Measurements from ENCODE around the gene SLC66A3.

SLC66A3 gene

GRCh38 chr2:11212645-11213044 lies 57.4 kb downstream of the SLC66A3 start:
- Histone ChIP-seq H3K4me3 (ENCODE audit: control insufficient read depth in 1 of 7, extremely low read depth in 1 of 7, insufficient read depth in 4 of 7, low read depth in 2 of 7, low read length in 6 of 7) (no peak overlapping the region), H3K4me1 (ENCODE audit: control extremely low read depth in 1 of 4, control insufficient read depth in 4 of 4, insufficient read depth in 4 of 4, low read length in 3 of 4) (no peaks in the 10 kb centered on the region), H3K36me3 (ENCODE audit: control insufficient read depth in 4 of 4, insufficient read depth in 4 of 4, low read length in 3 of 4) (peaks cover 18 to 35% (median 29%) of the 10 kb centered on the region in 4 experiments), H3K27me3 (replicated peaks in 2 of 5; ENCODE audit: control insufficient read depth in 4 of 5, insufficient read depth in 5 of 5, low read length in 4 of 5) (no peaks in the 10 kb centered on the region), H3K9me3 (ENCODE audit: control extremely low read depth in 1 of 5, control insufficient read depth in 4 of 5, insufficient read depth in 2 of 5, low read depth in 1 of 5, low read length in 4 of 5) (no peaks in the 10 kb centered on the region), H3K27ac (ENCODE audit: insufficient read depth in 1 of 2, low read depth in 1 of 2, low read length in 2 of 2, poor library complexity in 1 of 2, severe bottlenecking in 2 of 2) (no peak overlapping the region)
- POLR2A ChIA-PET, result no interaction called here
- CTCF ChIA-PET, result interaction anchor here (1.0 kb wide), 1 partner anchor 12 kb away, joined by 4 read pairs; no protein-coding TSS in a partner anchor
- no peak for DNase-seq

- Histone ChIP-seq H3K27me3 (replicated peaks in 2 of 5; ENCODE audit: control insufficient read depth in 4 of 5, insufficient read depth in 5 of 5, low read length in 4 of 5) (no peaks in the 10 kb centered on the region), H3K27ac (ENCODE audit: insufficient read depth in 1 of 2, low read depth in 1 of 2, low read length in 2 of 2, poor library complexity in 1 of 2, severe bottlenecking in 2 of 2) (no peak overlapping the region), H3K4me3 (ENCODE audit: control insufficient read depth in 1 of 7, extremely low read depth in 1 of 7, insufficient read depth in 4 of 7, low read depth in 2 of 7, low read length in 6 of 7) (no peak overlapping the region), H3K36me3 (ENCODE audit: control insufficient read depth in 4 of 4, insufficient read depth in 4 of 4, low read length in 3 of 4) (peaks cover 18 to 34% (median 29%) of the 10 kb centered on the region in 4 experiments), H3K4me1 (ENCODE audit: control extremely low read depth in 1 of 4, control insufficient read depth in 4 of 4, insufficient read depth in 4 of 4, low read length in 3 of 4) (no peaks in the 10 kb centered on the region), H3K9me3 (ENCODE audit: control extremely low read depth in 1 of 5, control insufficient read depth in 4 of 5, insufficient read depth in 2 of 5, low read depth in 1 of 5, low read length in 4 of 5) (no peaks in the 10 kb centered on the region)
- no peak for DNase-seq
- ChIA-PET CTCF (interaction anchor here (1.0 kb wide), 1 partner anchor 12 kb away, joined by 4 read pairs; no protein-coding TSS in a partner anchor), POLR2A (no interaction called here)
- 98% methylated on average over 4 of the region's 5 CpGs for WGBS (ENCODE audit: insufficient coverage)
Measured at GRCh38 chr2:11213090-11213638, 57.9 kb downstream of the SLC66A3 start.

GRCh38 chr2:11213975-11214374 lies 58.7 kb downstream of the SLC66A3 start:
- DNase-seq, result no peak
- no peaks in the 10 kb centered on the region for H3K27me3 ChIP-seq (replicated peaks in 2 of 5; ENCODE audit: control insufficient read depth in 4 of 5, insufficient read depth in 5 of 5, low read length in 4 of 5)
- H3K4me3 ChIP-seq (ENCODE audit: control insufficient read depth in 1 of 7, extremely low read depth in 1 of 7, insufficient read depth in 4 of 7, low read depth in 2 of 7, low read length in 6 of 7), result no peak overlapping the region
- ChIA-PET POLR2A (no interaction called here), CTCF (no interaction called here)
- no peaks in the 10 kb centered on the region for H3K4me1 ChIP-seq (ENCODE audit: control extremely low read depth in 1 of 4, control insufficient read depth in 4 of 4, insufficient read depth in 4 of 4, low read length in 3 of 4)
- peaks cover 18 to 34% (median 29%) of the 10 kb centered on the region in 4 experiments for H3K36me3 ChIP-seq (ENCODE audit: control insufficient read depth in 4 of 4, insufficient read depth in 4 of 4, low read length in 3 of 4)
- WGBS (ENCODE audit: insufficient coverage), result 100% methylated on average over 1 of the region's 1 CpG
- H3K9me3 ChIP-seq (ENCODE audit: control extremely low read depth in 1 of 5, control insufficient read depth in 4 of 5, insufficient read depth in 2 of 5, low read depth in 1 of 5, low read length in 4 of 5), result no peaks in the 10 kb centered on the region
- no peak overlapping the region for H3K27ac ChIP-seq (ENCODE audit: insufficient read depth in 1 of 2, low read depth in 1 of 2, low read length in 2 of 2, poor library complexity in 1 of 2, severe bottlenecking in 2 of 2)

GRCh38 chr2:11214770-11215169 lies 59.5 kb downstream of the SLC66A3 start:
- no peak overlapping the region for H3K4me3 ChIP-seq (ENCODE audit: control insufficient read depth in 1 of 7, extremely low read depth in 1 of 7, insufficient read depth in 4 of 7, low read depth in 2 of 7, low read length in 6 of 7)
- POLR2A ChIA-PET, result no interaction called here
- WGBS (ENCODE audit: insufficient coverage), result 100% methylated on average over 2 of the region's 4 CpGs
- no peaks in the 10 kb centered on the region for H3K9me3 ChIP-seq (ENCODE audit: control extremely low read depth in 1 of 5, control insufficient read depth in 4 of 5, insufficient read depth in 2 of 5, low read depth in 1 of 5, low read length in 4 of 5)
- H3K4me1 ChIP-seq (ENCODE audit: control extremely low read depth in 1 of 4, control insufficient read depth in 4 of 4, insufficient read depth in 4 of 4, low read length in 3 of 4), result no peaks in the 10 kb centered on the region
- no peak for DNase-seq
- CTCF ChIA-PET, result no interaction called here
- peaks cover 20 to 40% (median 28%) of the 10 kb centered on the region in 4 experiments for H3K36me3 ChIP-seq (ENCODE audit: control insufficient read depth in 4 of 4, insufficient read depth in 4 of 4, low read length in 3 of 4)
- no peak overlapping the region for H3K27ac ChIP-seq (ENCODE audit: insufficient read depth in 1 of 2, low read depth in 1 of 2, low read length in 2 of 2, poor library complexity in 1 of 2, severe bottlenecking in 2 of 2)
- H3K27me3 ChIP-seq (replicated peaks in 2 of 5; ENCODE audit: control insufficient read depth in 4 of 5, insufficient read depth in 5 of 5, low read length in 4 of 5), result no peaks in the 10 kb centered on the region

GRCh38 chr2:11215407-11215806 lies 60.1 kb downstream of the SLC66A3 start:
- Histone ChIP-seq H3K27me3 (replicated peaks in 2 of 5; ENCODE audit: control insufficient read depth in 4 of 5, insufficient read depth in 5 of 5, low read length in 4 of 5) (no peaks in the 10 kb centered on the region), H3K4me1 (ENCODE audit: control extremely low read depth in 1 of 4, control insufficient read depth in 4 of 4, insufficient read depth in 4 of 4, low read length in 3 of 4) (no peaks in the 10 kb centered on the region), H3K4me3 (ENCODE audit: control insufficient read depth in 1 of 7, extremely low read depth in 1 of 7, insufficient read depth in 4 of 7, low read depth in 2 of 7, low read length in 6 of 7) (no peak overlapping the region), H3K27ac (ENCODE audit: insufficient read depth in 1 of 2, low read depth in 1 of 2, low read length in 2 of 2, poor library complexity in 1 of 2, severe bottlenecking in 2 of 2) (no peak overlapping the region), H3K9me3 (ENCODE audit: control extremely low read depth in 1 of 5, control insufficient read depth in 4 of 5, insufficient read depth in 2 of 5, low read depth in 1 of 5, low read length in 4 of 5) (no peaks in the 10 kb centered on the region), H3K36me3 (ENCODE audit: control insufficient read depth in 4 of 4, insufficient read depth in 4 of 4, low read length in 3 of 4) (peaks cover 19 to 44% (median 30%) of the 10 kb centered on the region in 4 experiments)
- ChIA-PET POLR2A (no interaction called here), CTCF (no interaction called here)
- DNase-seq, result no peak
- WGBS (ENCODE audit: insufficient coverage), result no CpG with 5 or more reads among the region's 3 CpGs

GRCh38 chr2:11220445-11220844 lies 65.2 kb downstream of the SLC66A3 start:
- Histone ChIP-seq H3K27me3 (replicated peaks in 2 of 5; ENCODE audit: control insufficient read depth in 4 of 5, insufficient read depth in 5 of 5, low read length in 4 of 5) (no peaks in the 10 kb centered on the region), H3K4me3 (ENCODE audit: control insufficient read depth in 1 of 7, extremely low read depth in 1 of 7, insufficient read depth in 4 of 7, low read depth in 2 of 7, low read length in 6 of 7) (no peak overlapping the region), H3K36me3 (ENCODE audit: control insufficient read depth in 4 of 4, insufficient read depth in 4 of 4, low read length in 3 of 4) (peaks cover 8 to 29% (median 11%) of the 10 kb centered on the region in 4 experiments), H3K27ac (ENCODE audit: insufficient read depth in 1 of 2, low read depth in 1 of 2, low read length in 2 of 2, poor library complexity in 1 of 2, severe bottlenecking in 2 of 2) (no peak overlapping the region), H3K9me3 (ENCODE audit: control extremely low read depth in 1 of 5, control insufficient read depth in 4 of 5, insufficient read depth in 2 of 5, low read depth in 1 of 5, low read length in 4 of 5) (no peaks in the 10 kb centered on the region), H3K4me1 (ENCODE audit: control extremely low read depth in 1 of 4, control insufficient read depth in 4 of 4, insufficient read depth in 4 of 4, low read length in 3 of 4) (no peaks in the 10 kb centered on the region)
- 100% methylated on average over 2 of the region's 2 CpGs for WGBS (ENCODE audit: insufficient coverage)
- no peak for DNase-seq
- CTCF ChIA-PET, result interaction anchor here (1.5 kb wide), 1 partner anchor 88 kb away, joined by 4 read pairs; a partner anchor contains a TSS
- POLR2A ChIA-PET, result no interaction called here

- Histone ChIP-seq H3K9me3 (ENCODE audit: control extremely low read depth in 1 of 5, control insufficient read depth in 4 of 5, insufficient read depth in 2 of 5, low read depth in 1 of 5, low read length in 4 of 5) (no peaks in the 10 kb centered on the region), H3K27me3 (replicated peaks in 2 of 5; ENCODE audit: control insufficient read depth in 4 of 5, insufficient read depth in 5 of 5, low read length in 4 of 5) (no peaks in the 10 kb centered on the region), H3K27ac (ENCODE audit: insufficient read depth in 1 of 2, low read depth in 1 of 2, low read length in 2 of 2, poor library complexity in 1 of 2, severe bottlenecking in 2 of 2) (no peak overlapping the region), H3K4me1 (ENCODE audit: control extremely low read depth in 1 of 4, control insufficient read depth in 4 of 4, insufficient read depth in 4 of 4, low read length in 3 of 4) (peaks cover 0 to 1% (median 0%) of the 10 kb centered on the region in 4 experiments), H3K36me3 (ENCODE audit: control insufficient read depth in 4 of 4, insufficient read depth in 4 of 4, low read length in 3 of 4) (peaks cover 5 to 23% (median 9%) of the 10 kb centered on the region in 4 experiments), H3K4me3 (ENCODE audit: control insufficient read depth in 1 of 7, extremely low read depth in 1 of 7, insufficient read depth in 4 of 7, low read depth in 2 of 7, low read length in 6 of 7) (no peak overlapping the region)
- no peak for DNase-seq
- 83% methylated on average over 2 of the region's 5 CpGs for WGBS (ENCODE audit: insufficient coverage)
- CTCF ChIA-PET, result no interaction called here
- POLR2A ChIA-PET, result no interaction called here
Measured at GRCh38 chr2:11222845-11223244, 67.6 kb downstream of the SLC66A3 start.
